ENCODE data around the gene C3orf22. TPM values are rescaled to one million over a fixed set of nuclear protein-coding genes. Genes with fewer than 3 reads are reported as not detected.

Gene C3orf22
- total and polyA plus RNA-seq, 2 donors (not counting 1 experiment from before 2014, with no cell fraction given) = not detected

DNA sequence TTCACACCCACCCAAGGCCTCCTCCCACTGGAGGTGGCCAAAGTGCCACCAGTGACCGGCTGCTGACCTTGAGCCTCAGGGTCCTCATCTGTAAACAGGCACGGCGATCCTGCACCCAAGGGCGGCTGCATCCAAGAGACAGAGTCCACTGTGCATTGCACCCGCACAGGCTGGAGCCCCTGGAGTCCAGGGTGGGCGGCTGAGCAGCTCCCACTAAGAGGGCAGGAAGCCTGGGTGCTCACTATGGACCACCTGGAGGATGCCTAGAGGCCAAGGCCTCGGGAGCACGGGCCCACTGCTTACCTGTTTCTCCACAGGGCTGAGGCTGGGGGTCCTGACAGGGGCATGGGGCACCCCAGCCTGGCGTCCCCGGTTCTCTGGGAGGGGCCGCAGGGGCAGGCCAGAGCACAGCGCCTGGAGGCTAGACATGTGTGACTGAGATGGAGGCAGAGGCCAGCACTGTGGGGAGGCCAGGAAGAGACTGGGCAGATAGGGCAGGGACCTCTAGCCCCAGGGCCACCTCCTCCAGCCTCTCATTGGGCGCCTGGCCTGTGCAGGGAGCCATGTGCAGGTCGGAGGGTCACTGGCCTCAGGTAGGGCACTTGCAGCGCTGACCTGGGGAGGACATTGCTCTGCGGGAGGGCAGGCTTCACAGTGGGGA lies 41.3 kb downstream of the C3orf22 start, which contains the start of gene UROC1:
UROC1 (minus strand) TSS at position 483 of the 661 bp plus-strand sequence; CDS start at position 429, 54 bp downstream.
- Histone ChIP-seq H3K4me2 (ENCODE audit: extremely low read depth, insufficient read depth, low read length) (no peak within 1 kb of the TSS), H3K4me1 (ENCODE audit: control insufficient read depth, extremely low read depth, insufficient read depth, low read length) (no peaks in the 10 kb centered on the region), H3K79me2 (ENCODE audit: control insufficient read depth, insufficient read depth, low read length) (no peaks in the 10 kb centered on the region), H2AFZ (ENCODE audit: low read length) (no peak within 1 kb of the TSS), H4K20me1 (ENCODE audit: control insufficient read depth, extremely low read depth, insufficient read depth, low read length) (no peaks in the 10 kb centered on the region), H3K4me3 (replicated peaks in 1 of 4; ENCODE audit: control extremely low read depth in 1 of 4, insufficient read depth in 1 of 4, low read depth in 3 of 4, low read length in 4 of 4) (no peak within 1 kb of the TSS), H3K9me3 (ENCODE audit: control insufficient read depth, insufficient read depth, low read depth, low read length) (no peaks in the 10 kb centered on the region), H3K36me3 (ENCODE audit: control insufficient read depth, insufficient read depth, low read length) (no peaks in the 10 kb centered on the region), H3K9ac (ENCODE audit: insufficient read depth, low read length) (no peak within 1 kb of the TSS), H3K27me3 (ENCODE audit: control insufficient read depth, insufficient read depth, low read length) (peaks cover 11% of the 10 kb centered on the region), H3K27ac (ENCODE audit: insufficient read depth, low read length) (no peak within 1 kb of the TSS)
- TF ChIP-seq EZH2 (IDR thresholded peaks at IDR 0.05; ENCODE audit: low read length, missing control alignments) = no peak
- TF ChIP-seq, protein P1, sequence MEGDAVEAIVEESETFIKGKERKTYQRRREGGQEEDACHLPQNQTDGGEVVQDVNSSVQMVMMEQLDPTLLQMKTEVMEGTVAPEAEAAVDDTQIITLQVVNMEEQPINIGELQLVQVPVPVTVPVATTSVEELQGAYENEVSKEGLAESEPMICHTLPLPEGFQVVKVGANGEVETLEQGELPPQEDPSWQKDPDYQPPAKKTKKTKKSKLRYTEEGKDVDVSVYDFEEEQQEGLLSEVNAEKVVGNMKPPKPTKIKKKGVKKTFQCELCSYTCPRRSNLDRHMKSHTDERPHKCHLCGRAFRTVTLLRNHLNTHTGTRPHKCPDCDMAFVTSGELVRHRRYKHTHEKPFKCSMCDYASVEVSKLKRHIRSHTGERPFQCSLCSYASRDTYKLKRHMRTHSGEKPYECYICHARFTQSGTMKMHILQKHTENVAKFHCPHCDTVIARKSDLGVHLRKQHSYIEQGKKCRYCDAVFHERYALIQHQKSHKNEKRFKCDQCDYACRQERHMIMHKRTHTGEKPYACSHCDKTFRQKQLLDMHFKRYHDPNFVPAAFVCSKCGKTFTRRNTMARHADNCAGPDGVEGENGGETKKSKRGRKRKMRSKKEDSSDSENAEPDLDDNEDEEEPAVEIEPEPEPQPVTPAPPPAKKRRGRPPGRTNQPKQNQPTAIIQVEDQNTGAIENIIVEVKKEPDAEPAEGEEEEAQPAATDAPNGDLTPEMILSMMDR (conservative IDR thresholded peaks at IDR 0.05 in 1 of 2, IDR thresholded peaks at IDR 0.05 in 1 of 2; ENCODE audit: low read depth in 1 of 2, low read length in 2 of 2) = no peak
- no peak for DNase-seq (ENCODE audit: low read depth in 2 of 2)

DNA sequence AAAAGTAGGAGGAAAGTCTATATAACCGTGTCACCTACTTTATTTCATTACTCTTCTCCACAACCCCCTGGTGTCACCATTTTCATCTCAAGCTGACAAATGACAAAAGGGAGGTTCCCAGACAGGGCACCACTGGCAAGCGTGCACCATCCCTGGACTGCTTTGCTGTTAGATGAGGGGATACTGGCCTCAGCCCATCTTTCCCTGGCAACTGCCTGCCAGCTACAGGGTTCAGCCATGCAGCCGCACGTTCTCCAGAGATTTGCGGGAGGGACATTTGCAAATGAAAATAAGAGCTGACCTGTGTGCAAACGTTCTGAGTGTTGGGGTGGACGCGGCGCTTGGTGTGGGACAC lies 41.8 kb downstream of the C3orf22 start:
- no peak overlapping the region for H3K27ac ChIP-seq (ENCODE audit: insufficient read depth, low read length)
- no peaks in the 10 kb centered on the region for H3K79me2 ChIP-seq (ENCODE audit: control insufficient read depth, insufficient read depth, low read length)
- peaks cover 11% of the 10 kb centered on the region for H3K27me3 ChIP-seq (ENCODE audit: control insufficient read depth, insufficient read depth, low read length)
- TF ChIP-seq EZH2 (IDR thresholded peaks at IDR 0.05; ENCODE audit: low read length, missing control alignments) = no peak
- TF ChIP-seq, protein P1 (conservative IDR thresholded peaks at IDR 0.05 in 1 of 2, IDR thresholded peaks at IDR 0.05 in 1 of 2; ENCODE audit: low read depth in 1 of 2, low read length in 2 of 2) = no peak
- H3K4me2 ChIP-seq (ENCODE audit: extremely low read depth, insufficient read depth, low read length) = no peak overlapping the region
- no peak overlapping the region for H2AFZ ChIP-seq (ENCODE audit: low read length)
- H3K4me3 ChIP-seq (replicated peaks in 1 of 4; ENCODE audit: control extremely low read depth in 1 of 4, insufficient read depth in 1 of 4, low read depth in 3 of 4, low read length in 4 of 4) = no peak overlapping the region
- H4K20me1 ChIP-seq (ENCODE audit: control insufficient read depth, extremely low read depth, insufficient read depth, low read length) = no peaks in the 10 kb centered on the region
- H3K36me3 ChIP-seq (ENCODE audit: control insufficient read depth, insufficient read depth, low read length) = no peaks in the 10 kb centered on the region
- H3K9me3 ChIP-seq (ENCODE audit: control insufficient read depth, insufficient read depth, low read depth, low read length) = no peaks in the 10 kb centered on the region
- H3K4me1 ChIP-seq (ENCODE audit: control insufficient read depth, extremely low read depth, insufficient read depth, low read length) = no peaks in the 10 kb centered on the region
- DNase-seq (ENCODE audit: low read depth in 2 of 2) = no peak
- no peak overlapping the region for H3K9ac ChIP-seq (ENCODE audit: insufficient read depth, low read length)

DNA sequence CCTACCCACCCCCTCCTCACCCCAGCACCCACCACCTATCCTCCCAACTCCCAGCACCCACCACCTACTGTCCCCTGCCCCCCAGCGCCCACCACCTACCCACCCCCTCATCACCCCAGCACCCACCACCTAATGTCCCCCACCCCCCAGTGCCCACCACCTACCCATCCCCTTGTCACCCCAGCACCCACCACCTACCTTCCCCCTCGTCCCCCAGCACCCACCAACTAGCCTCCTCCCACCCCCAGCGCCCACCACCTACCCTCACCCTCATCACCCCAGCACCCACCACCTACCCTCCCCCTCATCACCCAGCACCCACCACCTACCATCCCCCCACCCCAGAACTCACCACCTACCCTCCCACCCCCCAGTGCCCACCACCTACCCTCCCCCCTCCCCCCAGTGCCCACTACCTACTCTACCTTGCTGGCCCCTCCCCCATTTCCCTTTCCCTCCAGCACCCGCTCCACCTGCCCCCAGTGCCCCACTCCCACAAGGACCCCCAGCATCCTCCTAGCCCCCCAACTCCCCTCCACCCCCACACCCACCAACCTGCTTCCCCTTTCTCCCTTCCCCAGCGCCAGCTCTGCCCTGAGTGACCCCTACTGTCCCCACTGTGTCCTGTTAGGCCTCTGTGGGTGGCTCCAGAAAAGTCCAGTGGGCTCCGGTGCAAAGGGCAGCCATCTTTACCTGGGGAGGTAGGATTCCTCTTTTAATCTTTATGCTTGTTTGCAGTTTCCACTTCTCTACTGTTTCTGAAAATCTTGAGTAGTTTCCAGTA lies 42.4 kb downstream of the C3orf22 start:
- no peaks in the 10 kb centered on the region for H3K9me3 ChIP-seq (ENCODE audit: control insufficient read depth, insufficient read depth, low read depth, low read length)
- H3K79me2 ChIP-seq (ENCODE audit: control insufficient read depth, insufficient read depth, low read length) = no peaks in the 10 kb centered on the region
- no peaks in the 10 kb centered on the region for H3K4me1 ChIP-seq (ENCODE audit: control insufficient read depth, extremely low read depth, insufficient read depth, low read length)
- H3K27me3 ChIP-seq (ENCODE audit: control insufficient read depth, insufficient read depth, low read length) = peaks cover 11% of the 10 kb centered on the region
- TF ChIP-seq, protein P1 (conservative IDR thresholded peaks at IDR 0.05 in 1 of 2, IDR thresholded peaks at IDR 0.05 in 1 of 2; ENCODE audit: low read depth in 1 of 2, low read length in 2 of 2) = no peak
- TF ChIP-seq EZH2 (IDR thresholded peaks at IDR 0.05; ENCODE audit: low read length, missing control alignments) = no peak
- no peak overlapping the region for H3K4me2 ChIP-seq (ENCODE audit: extremely low read depth, insufficient read depth, low read length)
- no peak for DNase-seq (ENCODE audit: low read depth in 2 of 2)
- H3K9ac ChIP-seq (ENCODE audit: insufficient read depth, low read length) = no peak overlapping the region
- no peaks in the 10 kb centered on the region for H3K36me3 ChIP-seq (ENCODE audit: control insufficient read depth, insufficient read depth, low read length)
- H2AFZ ChIP-seq (ENCODE audit: low read length) = no peak overlapping the region
- H3K4me3 ChIP-seq (replicated peaks in 1 of 4; ENCODE audit: control extremely low read depth in 1 of 4, insufficient read depth in 1 of 4, low read depth in 3 of 4, low read length in 4 of 4) = no peak overlapping the region
- no peak overlapping the region for H3K27ac ChIP-seq (ENCODE audit: insufficient read depth, low read length)
- H4K20me1 ChIP-seq (ENCODE audit: control insufficient read depth, extremely low read depth, insufficient read depth, low read length) = no peaks in the 10 kb centered on the region
